ENCODE data around the gene IRX6. TPM values are rescaled to one million over a fixed set of nuclear protein-coding genes. Genes with fewer than 3 reads are reported as not detected.

IRX6 gene
- total RNA-seq (2014; rRNA removed; shearing (Covaris generic); ENCODE audit: low replicate concordance): 0.10 TPM in 1 of 2 replicates, not detected in the other

DNA sequence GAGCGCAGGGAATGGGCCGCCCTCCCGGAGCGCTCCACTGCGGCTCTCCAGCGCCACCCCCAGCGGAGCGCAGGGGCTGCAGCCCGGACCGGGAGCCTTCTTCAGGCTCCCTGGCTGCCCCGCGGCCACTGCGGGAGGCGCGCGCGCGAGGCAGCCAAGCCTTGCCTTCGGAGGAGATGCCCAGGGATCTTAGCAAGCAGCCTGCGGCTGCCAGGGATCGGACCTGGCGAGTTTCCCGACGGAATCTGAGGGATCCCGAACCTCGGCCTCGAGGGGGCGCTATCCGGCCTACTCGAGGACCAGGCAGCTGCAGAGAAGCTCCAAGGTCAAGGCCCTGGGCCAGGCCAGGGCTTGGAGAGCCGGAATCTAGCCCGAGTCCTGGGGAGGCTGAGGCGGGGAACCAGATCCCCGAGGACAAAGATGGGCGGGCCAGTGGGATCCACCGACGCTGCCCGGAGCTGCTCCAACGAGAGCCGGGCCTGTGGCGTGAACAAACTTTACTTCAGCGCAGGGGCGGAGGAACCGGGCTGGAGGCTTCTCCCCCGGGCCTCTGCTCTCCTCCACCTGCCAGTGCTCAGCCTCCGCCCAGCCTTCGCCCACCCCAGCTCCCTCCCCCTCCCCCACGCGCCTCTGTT is at the start of gene IRX6:
Gene IRX6, plus strand, starts transcription at position 567 of the 635 bp plus-strand sequence. CDS start 889 bp downstream, outside the sequence.
- peak; percentile 43 for DNase-seq (ENCODE audit: low read depth)
- in situ Hi-C loops (cut with HindIII; ENCODE audit: low pct_unique_long_range_greater_than_20kb, low sequenced_read_pairs): no loop called here

DNA sequence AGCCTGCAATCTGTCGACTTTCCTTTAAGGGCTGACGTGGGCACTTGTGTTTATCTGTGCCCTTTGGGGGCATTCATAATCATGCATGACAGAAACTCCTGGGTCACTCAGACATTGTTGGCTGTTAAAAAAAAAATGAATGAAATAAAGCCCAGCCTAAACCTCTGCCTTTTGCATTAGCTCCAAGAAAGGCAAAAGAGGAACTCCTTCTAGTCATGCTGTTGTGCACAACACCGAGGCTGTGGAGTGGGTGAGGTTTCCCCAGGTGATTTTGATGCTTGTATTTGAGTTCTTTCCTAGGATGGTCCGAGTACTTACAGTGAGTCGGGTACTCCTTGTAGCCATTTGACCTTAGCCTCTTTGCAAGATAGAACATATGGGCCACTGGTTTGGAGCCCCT is 49.6 kb upstream of the IRX6 start:
- no peak for DNase-seq (ENCODE audit: low read depth)
- in situ Hi-C loops (cut with HindIII; ENCODE audit: low pct_unique_long_range_greater_than_20kb, low sequenced_read_pairs): no loop called here

GRCh38 chr16:55275167-55275566 is 48.8 kb upstream of the IRX6 start:
- DNase-seq (ENCODE audit: low read depth): no peak
- in situ Hi-C loops (cut with HindIII; ENCODE audit: low pct_unique_long_range_greater_than_20kb, low sequenced_read_pairs): no loop called here

- in situ Hi-C loops (cut with HindIII; ENCODE audit: low pct_unique_long_range_greater_than_20kb, low sequenced_read_pairs): no loop called here
- DNase-seq (ENCODE audit: low read depth): no peak
Observed at GRCh38 chr16:55275869-55276268, 48.1 kb upstream of the IRX6 start.

DNA sequence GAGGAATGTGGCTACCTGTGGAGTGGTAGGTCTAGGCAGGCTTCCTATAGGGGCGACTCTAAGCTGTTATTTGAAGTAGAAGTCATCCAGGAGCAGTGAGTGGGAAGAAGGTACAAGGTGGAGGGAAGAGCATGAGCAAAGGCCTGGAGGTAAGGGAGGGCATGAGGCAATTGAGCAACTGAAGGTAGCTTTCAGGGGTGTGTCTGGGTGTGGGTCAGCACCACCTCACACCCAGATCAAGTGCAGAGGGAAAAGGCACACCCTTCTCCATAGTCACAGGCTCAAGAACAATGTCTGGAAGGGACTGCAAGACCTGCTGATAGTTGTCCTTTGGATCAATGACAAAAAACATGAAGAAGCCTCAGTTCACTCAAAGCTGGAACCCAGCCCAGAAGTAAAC is 46.5 kb upstream of the IRX6 start:
- in situ Hi-C loops (cut with HindIII; ENCODE audit: low pct_unique_long_range_greater_than_20kb, low sequenced_read_pairs): no loop called here

DNA sequence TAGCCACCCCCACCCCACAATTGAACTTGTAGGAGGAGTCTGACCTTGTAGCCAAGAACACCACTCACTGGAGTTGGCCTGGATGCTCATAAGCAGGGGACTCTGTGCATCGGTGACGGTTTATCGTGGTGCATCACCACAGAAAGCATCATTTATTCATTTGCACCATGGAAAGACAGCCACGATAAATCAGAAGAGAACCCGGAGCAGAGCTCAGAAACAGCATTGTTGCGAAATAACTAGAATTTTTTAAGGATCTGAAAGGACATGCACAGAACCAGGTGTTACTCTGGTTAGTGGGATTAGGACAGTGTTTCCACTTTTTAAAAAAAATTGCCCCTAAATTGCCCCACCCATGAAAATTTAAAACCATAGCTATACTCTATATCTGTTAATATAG is 44.4 kb upstream of the IRX6 start:
- in situ Hi-C loops (cut with HindIII; ENCODE audit: low pct_unique_long_range_greater_than_20kb, low sequenced_read_pairs): no loop called here
- DNase-seq (ENCODE audit: low read depth): no peak

More for the DNA sequence above, 46.5 kb upstream of the IRX6 start:
- DNase-seq (ENCODE audit: low read depth): no peak

GRCh38 chr16:55280587-55280986 is 43.4 kb upstream of the IRX6 start:
- in situ Hi-C loops (cut with HindIII; ENCODE audit: low pct_unique_long_range_greater_than_20kb, low sequenced_read_pairs): no loop called here
- DNase-seq (ENCODE audit: low read depth): no peak

DNA sequence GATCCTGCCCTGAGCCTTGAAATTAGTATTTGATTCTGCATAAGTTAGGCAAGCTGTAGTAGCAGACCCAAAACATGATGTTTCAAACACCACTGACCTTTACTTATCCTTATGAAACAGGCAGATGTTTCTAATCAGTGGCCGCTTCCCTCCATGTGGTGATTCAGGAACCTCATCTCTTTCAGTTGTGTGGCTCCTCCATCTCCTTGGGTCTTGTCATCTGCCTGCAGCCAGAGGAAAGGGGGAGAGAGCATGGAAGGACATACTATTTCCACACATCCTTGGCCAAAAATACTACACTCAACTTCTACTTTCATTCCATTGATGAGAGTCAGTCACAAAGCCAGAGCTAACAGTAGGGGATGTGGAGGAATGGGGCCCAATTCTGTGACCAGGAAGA is 41.6 kb upstream of the IRX6 start:
- in situ Hi-C loops (cut with HindIII; ENCODE audit: low pct_unique_long_range_greater_than_20kb, low sequenced_read_pairs): no loop called here
- no peak for DNase-seq (ENCODE audit: low read depth)

GRCh38 chr16:55283812-55284717 is 39.9 kb upstream of the IRX6 start:
- peak; percentile 65 for DNase-seq (ENCODE audit: low read depth)
- in situ Hi-C loops (cut with HindIII; ENCODE audit: low pct_unique_long_range_greater_than_20kb, low sequenced_read_pairs): no loop called here

GRCh38 chr16:55284718-55285099 is 39.3 kb upstream of the IRX6 start:
- in situ Hi-C loops (cut with HindIII; ENCODE audit: low pct_unique_long_range_greater_than_20kb, low sequenced_read_pairs): no loop called here
- no peak for DNase-seq (ENCODE audit: low read depth)

DNA sequence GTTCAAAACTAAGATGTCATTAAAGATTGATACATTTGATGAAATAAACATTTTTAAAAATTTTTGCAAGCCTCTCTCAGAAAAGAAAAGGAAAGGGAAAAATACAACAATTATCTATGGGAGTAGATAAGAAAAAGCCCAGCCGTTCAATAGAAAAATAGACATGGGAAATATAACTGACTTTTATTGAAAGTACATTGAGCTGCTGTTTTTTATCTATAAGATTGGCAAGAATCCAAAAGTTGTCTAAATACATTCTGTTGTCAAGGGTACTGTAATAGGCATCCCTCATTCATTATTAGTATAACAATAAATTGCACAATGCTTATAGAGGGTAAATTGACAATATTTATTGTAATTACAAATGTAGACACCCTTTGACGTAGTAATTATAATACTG is 38.4 kb upstream of the IRX6 start:
- in situ Hi-C loops (cut with HindIII; ENCODE audit: low pct_unique_long_range_greater_than_20kb, low sequenced_read_pairs): no loop called here
- no peak for DNase-seq (ENCODE audit: low read depth)

DNA sequence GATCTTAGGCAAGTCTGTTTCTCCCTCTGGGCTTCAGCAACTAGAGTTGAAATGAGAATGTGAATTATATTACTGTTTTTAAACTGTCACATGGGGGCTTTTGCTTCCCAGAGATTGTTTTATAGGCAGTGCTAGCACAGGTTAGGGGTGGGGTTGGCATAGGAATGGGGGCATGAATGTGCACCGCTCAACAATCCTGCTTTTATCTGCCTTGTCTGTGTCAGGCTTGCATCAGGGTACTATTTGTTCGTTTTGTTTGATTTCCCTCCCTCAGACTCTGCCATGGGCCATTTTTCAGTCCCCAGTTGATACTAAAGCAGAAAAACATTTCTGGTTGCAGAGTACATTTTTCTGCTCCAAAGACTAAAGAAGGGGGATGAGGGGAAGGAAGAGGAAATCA is 34.6 kb upstream of the IRX6 start:
- in situ Hi-C loops (cut with HindIII; ENCODE audit: low pct_unique_long_range_greater_than_20kb, low sequenced_read_pairs): no loop called here

DNA sequence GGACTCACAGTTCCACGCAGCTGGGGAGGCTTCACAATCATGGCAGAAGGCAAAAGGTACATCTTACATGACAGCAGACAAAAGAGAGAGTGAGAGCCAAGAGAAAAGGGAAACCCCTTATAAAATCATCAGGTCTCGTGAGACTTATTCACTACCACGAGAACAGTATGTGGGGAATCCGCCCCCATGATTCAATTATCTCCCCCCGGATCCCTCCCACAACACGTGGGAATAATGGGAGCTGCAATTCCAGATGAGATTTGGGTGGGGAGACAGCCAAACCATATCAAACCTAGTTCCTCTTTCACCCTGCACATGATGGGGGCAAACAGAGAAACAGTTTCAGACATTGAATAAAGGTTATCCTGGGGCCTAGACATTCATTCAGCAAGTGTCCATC is 32.2 kb upstream of the IRX6 start:
- no peak for DNase-seq (ENCODE audit: low read depth)

More for the DNA sequence above, 34.6 kb upstream of the IRX6 start:
- DNase-seq (ENCODE audit: low read depth): no peak

GRCh38 chr16:55292491-55292890 is 31.5 kb upstream of the IRX6 start:
- DNase-seq (ENCODE audit: low read depth): no peak
- in situ Hi-C loops (cut with HindIII; ENCODE audit: low pct_unique_long_range_greater_than_20kb, low sequenced_read_pairs): no loop called here

More for the DNA sequence above, 32.2 kb upstream of the IRX6 start:
- in situ Hi-C loops (cut with HindIII; ENCODE audit: low pct_unique_long_range_greater_than_20kb, low sequenced_read_pairs): no loop called here

DNA sequence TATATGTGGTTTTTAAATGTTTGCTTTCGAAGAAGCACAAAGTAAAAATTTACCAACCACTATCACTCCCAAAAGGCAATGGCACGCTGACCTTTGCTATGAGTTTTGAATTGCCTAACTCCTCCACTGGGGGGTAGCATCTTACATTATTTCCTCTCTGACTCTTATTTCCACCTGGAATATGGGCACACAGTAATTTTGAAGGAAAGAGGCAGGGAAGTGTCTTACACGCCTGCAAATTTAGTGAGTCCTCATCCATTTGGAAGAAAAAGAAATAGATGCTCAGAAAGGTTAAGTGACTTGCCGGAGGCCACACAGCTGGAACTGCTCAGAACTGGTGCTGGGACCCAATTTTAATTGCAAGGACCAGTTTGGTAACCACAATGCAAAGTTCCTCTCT is 29.9 kb upstream of the IRX6 start:
- DNase-seq (ENCODE audit: low read depth): no peak
- in situ Hi-C loops (cut with HindIII; ENCODE audit: low pct_unique_long_range_greater_than_20kb, low sequenced_read_pairs): no loop called here

DNA sequence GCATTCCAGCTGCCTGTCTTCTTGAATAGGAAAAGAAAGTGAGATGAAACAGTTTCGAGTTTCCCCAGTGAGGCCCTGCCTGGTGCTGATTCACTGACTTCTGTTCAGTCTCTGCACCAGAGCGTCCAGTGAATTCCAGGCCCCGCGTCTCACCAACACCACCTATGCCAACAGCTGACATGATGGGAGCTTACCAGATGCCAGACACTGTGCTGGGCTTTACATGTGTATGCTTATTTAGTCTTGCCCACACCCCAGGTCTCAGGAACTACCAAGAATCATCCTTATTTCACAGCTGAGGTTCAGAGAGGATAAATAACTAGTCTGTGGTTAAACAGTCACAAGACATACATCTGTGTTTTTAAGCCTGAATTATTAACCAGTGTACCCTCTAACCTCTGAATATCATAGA is 29.1 kb upstream of the IRX6 start:
- in situ Hi-C loops (cut with HindIII; ENCODE audit: low pct_unique_long_range_greater_than_20kb, low sequenced_read_pairs): no loop called here
- peak; percentile 75 for DNase-seq (ENCODE audit: low read depth)

DNA sequence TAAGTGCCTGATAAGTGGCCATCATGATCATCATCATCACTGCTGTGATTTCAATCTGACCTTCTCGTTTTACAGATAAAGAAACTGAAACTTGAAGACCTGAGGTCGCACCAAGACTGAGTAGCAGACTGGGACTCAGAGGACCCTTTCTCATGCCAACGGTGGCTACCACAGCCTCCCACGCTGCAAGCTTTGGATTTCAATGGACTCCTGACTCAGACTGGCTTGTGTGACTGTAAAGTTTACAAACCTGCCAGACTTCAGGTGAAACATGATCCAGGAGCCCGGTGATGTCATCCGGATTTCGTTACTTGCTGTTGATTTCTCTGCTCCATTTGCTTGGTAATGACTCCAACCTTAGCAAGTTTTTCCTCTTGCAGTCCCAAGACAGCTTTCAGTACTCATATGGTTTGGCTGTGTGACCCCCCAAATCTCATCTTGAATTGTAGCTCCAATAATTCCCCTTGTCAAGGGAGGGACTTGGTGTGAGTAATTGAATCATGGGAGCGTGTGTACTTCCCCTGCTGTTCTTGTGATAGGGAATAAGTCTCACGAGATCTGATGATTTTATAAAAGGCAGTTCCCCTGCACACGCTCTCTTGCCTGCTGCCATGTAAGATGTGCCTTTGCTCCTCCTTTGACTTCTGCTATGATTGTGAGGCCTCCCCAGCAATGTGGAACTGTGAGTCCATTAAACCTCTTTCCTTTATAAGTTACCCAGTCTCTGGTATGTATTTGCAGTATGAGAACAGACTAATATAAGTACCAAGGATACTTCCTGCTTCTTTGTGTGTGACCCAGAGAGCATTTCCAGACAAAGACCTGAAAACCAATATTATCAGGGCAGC is 26.7 kb upstream of the IRX6 start:
- in situ Hi-C loops (cut with HindIII; ENCODE audit: low pct_unique_long_range_greater_than_20kb, low sequenced_read_pairs): no loop called here
- DNase-seq (ENCODE audit: low read depth): peak; percentile 83

GRCh38 chr16:55297910-55298479 is 26.0 kb upstream of the IRX6 start:
- peak; percentile 55 for DNase-seq (ENCODE audit: low read depth)
- in situ Hi-C loops (cut with HindIII; ENCODE audit: low pct_unique_long_range_greater_than_20kb, low sequenced_read_pairs): no loop called here
